SK-N-SH (cell line): Measurements from ENCODE around the gene GLIPR1L1. TPM values are rescaled to one million over a fixed set of nuclear protein-coding genes. Genes with fewer than 3 reads are reported as not detected.

Source experiments
- CTCF ChIA-PET: fragments of 300-600, 350-600 bp; formaldehyde crosslinking; extraction: SDS; loops from one replicate; lab custom pipeline; 2021; lab: Yijun Ruan, JAX
- POLR2A ChIA-PET: fragments of 350-600 bp; sonication (Branson Sonifier 250); formaldehyde crosslinking; extraction: SDS; loops from one replicate; lab custom pipeline; 2020; ENCODE audit warnings: antibody characterized with exemption, inconsistent platforms; lab: Yijun Ruan, JAX
- DNase-seq: peaks from one replicate; pipeline ENCODE4 v3.0.0; 2012
- H2AFZ ChIP-seq: fragments of 200-600 bp; sonication (generic); 2 replicates; pipeline ENCODE4 v1.8.1; 2016; ENCODE audit warnings: antibody characterized with exemption, mild to moderate bottlenecking, low read depth
- H3F3A ChIP-seq: fragments of 200-600 bp; sonication (generic); replicated peaks from 2 replicates; pipeline ENCODE3; 2016; ENCODE audit warnings: antibody characterized with exemption, mild to moderate bottlenecking; ENCODE audit not compliant: insufficient read depth
- H3K27ac ChIP-seq, 2 experiments: fragments of 200-500 bp in 1 of 2; fragments of 200-600 bp in 1 of 2; sonication (Bioruptor generic) in 1 of 2; sonication (generic), shearing (Covaris generic) in 1 of 2; 2 replicates each; pipeline versions ENCODE4 v1.5.1 to v1.6.1; 2014 to 2016; ENCODE audit warnings: low read depth in 2 of 2, inconsistent platforms in 1 of 2, low read length in 1 of 2, mild to moderate bottlenecking in 1 of 2, mixed read lengths in 1 of 2
- H3K27me3 ChIP-seq: fragments of 200-600 bp; sonication (generic), shearing (Covaris generic); 2 replicates; pipeline ENCODE4 v1.6.1; 2016; ENCODE audit warnings: mixed run types; ENCODE audit not compliant: insufficient read depth
- H3K36me3 ChIP-seq, 2 experiments: fragments of 200-500 bp in 1 of 2; fragments of 200-600 bp in 1 of 2; sonication (Bioruptor generic) in 1 of 2; sonication (generic) in 1 of 2; replicated peaks in 1 of 2; 2 replicates each; pipeline versions ENCODE3 to v1.5.1; 2014 to 2016; ENCODE audit warnings: low read length in 1 of 2, mild to moderate bottlenecking in 1 of 2; ENCODE audit not compliant: insufficient read depth in 2 of 2, control insufficient read depth in 1 of 2
- H3K4me1 ChIP-seq, 2 experiments: fragments of 200-500 bp in 1 of 2; fragments of 200-600 bp in 1 of 2; sonication (Bioruptor generic) in 1 of 2; sonication (generic), shearing (Covaris generic) in 1 of 2; 2 replicates each; pipeline versions ENCODE4 v1.5.1 to v1.6.1; 2014 to 2016; ENCODE audit warnings: low read depth in 1 of 2, low read length in 1 of 2, mixed run types in 1 of 2; ENCODE audit not compliant: insufficient read depth in 2 of 2, control insufficient read depth in 1 of 2
- H3K4me2 ChIP-seq: fragments of 200-600 bp; sonication (generic), shearing (Covaris generic); 2 replicates; pipeline ENCODE4 v1.6.1; 2017; ENCODE audit warnings: mixed run types
- H3K4me3 ChIP-seq, 2 experiments: fragments of 200-500 bp in 1 of 2; fragments of 200-600 bp in 1 of 2; sonication (Bioruptor generic) in 1 of 2; sonication (generic), shearing (Covaris generic) in 1 of 2; 2 replicates each; pipeline versions ENCODE4 v1.5.1 to v1.8.1; 2014 to 2016; ENCODE audit warnings: low read depth in 2 of 2, inconsistent platforms in 1 of 2, low read length in 1 of 2, mild to moderate bottlenecking in 1 of 2, mixed read lengths in 1 of 2, moderate library complexity in 1 of 2
- H3K79me2 ChIP-seq: fragments of 200-600 bp; sonication (generic); 2 replicates; pipeline ENCODE4 v1.8.1; 2017; ENCODE audit warnings: mild to moderate bottlenecking; ENCODE audit not compliant: insufficient read depth
- H3K9ac ChIP-seq: fragments of 200-600 bp; sonication (generic); 2 replicates; pipeline ENCODE4 v1.6.1; 2017; ENCODE audit warnings: mixed run types
- H3K9me2 ChIP-seq: fragments of 200-600 bp; sonication (generic); 2 replicates; pipeline ENCODE4 v1.6.1; 2017; ENCODE audit warnings: mixed run types
- H3K9me3 ChIP-seq: fragments of 200-600 bp; sonication (generic); 2 replicates; pipeline ENCODE4 v1.6.1; 2017; ENCODE audit warnings: mixed run types, mild to moderate bottlenecking, moderate library complexity
- H4K20me1 ChIP-seq: fragments of 200-600 bp; sonication (generic); 2 replicates; pipeline ENCODE4 v1.6.1; 2017; ENCODE audit warnings: mild to moderate bottlenecking, mixed run types; ENCODE audit not compliant: insufficient read depth
- EP300 ChIP-seq, 2 experiments: IDR thresholded peaks; 2 replicates each; pipeline versions ENCODE4 v1.4.0 to v1.6.1; 2012; ENCODE audit warnings: borderline replicate concordance in 1 of 2, low read depth in 1 of 2, low read length in 1 of 2
- FOSL2 ChIP-seq: IDR thresholded peaks from 2 replicates; pipeline ENCODE4 v1.4.0; 2012; ENCODE audit warnings: low read depth, mild to moderate bottlenecking, moderate library complexity, borderline replicate concordance
- GABPA ChIP-seq: IDR thresholded peaks from 2 replicates; pipeline ENCODE4 v1.4.0; 2012; ENCODE audit warnings: low read depth, mild to moderate bottlenecking
- MXI1 ChIP-seq: IDR thresholded peaks from 2 replicates; pipeline ENCODE4 v1.6.1; 2012; ENCODE audit warnings: mild to moderate bottlenecking, low read depth, low read length, improper control_type of control experiment
- NFIC ChIP-seq: IDR thresholded peaks from 2 replicates; pipeline ENCODE4 v1.4.0; 2012; ENCODE audit warnings: borderline replicate concordance
- RCOR1 ChIP-seq: fragments of 150-350 bp; IDR thresholded peaks from 2 replicates; pipeline ENCODE4 v1.6.1; 2017; ENCODE audit warnings: antibody characterized with exemption, low read length
- RFX5 ChIP-seq: IDR thresholded peaks from 2 replicates; pipeline ENCODE4 v1.6.1; 2012; ENCODE audit warnings: mild to moderate bottlenecking, improper control_type of control experiment, low read length
- WGBS: methylation state at CpG from one replicate; pipeline ENCODE4 v1.1.6; 2017; ENCODE audit warnings: low lambda C conversion rate; 5-methylcytosine and 5-hydroxymethylcytosine counted together
- polyA plus RNA-seq, 3 experiments: library from polyadenylated mRNA; depleted of rRNA; stranded (reverse); fragments of >200 nt; gene quantifications; 2 replicates each; pipeline ENCODE4 v1.2.3, GENCODE V29; 2012
- TF ChIP-seq, protein P1 (sequence below): IDR thresholded peaks from 2 replicates; pipeline ENCODE4 v1.4.0; 2012; ENCODE audit warnings: low read depth, borderline replicate concordance
- TF ChIP-seq, protein P2 (sequence below): fragments of 200-600 bp; sonication (generic); IDR thresholded peaks from 2 replicates; pipeline ENCODE4 v1.6.1; 2017; ENCODE audit warnings: antibody characterized with exemption, mild to moderate bottlenecking, moderate library complexity
- TF ChIP-seq, protein P3 (sequence below): IDR thresholded peaks from 2 replicates; pipeline ENCODE4 v1.4.0; 2012; ENCODE audit warnings: low read depth
- TF ChIP-seq, protein P4 (sequence below): IDR thresholded peaks from 2 replicates; pipeline ENCODE4 v1.6.1; 2012; ENCODE audit warnings: mild to moderate bottlenecking, low read depth, low read length, moderate library complexity
- TF ChIP-seq, protein P5 (sequence below): IDR thresholded peaks from 2 replicates; pipeline ENCODE4 v1.4.0; 2012; ENCODE audit warnings: low read depth, borderline replicate concordance
- TF ChIP-seq, protein P6 (sequence below): fragments of 150-350 bp; IDR thresholded peaks from 2 replicates; pipeline ENCODE4 v1.6.1; 2017; ENCODE audit warnings: antibody characterized with exemption, low read length, low read depth, borderline replicate concordance
- TF ChIP-seq, protein P7 (sequence below): IDR thresholded peaks from 2 replicates; pipeline ENCODE4; 2012

GLIPR1L1 gene
- polyA plus RNA-seq, 1 of the 3 experiments (the other 2 are of a cell fraction): not detected

DNA sequence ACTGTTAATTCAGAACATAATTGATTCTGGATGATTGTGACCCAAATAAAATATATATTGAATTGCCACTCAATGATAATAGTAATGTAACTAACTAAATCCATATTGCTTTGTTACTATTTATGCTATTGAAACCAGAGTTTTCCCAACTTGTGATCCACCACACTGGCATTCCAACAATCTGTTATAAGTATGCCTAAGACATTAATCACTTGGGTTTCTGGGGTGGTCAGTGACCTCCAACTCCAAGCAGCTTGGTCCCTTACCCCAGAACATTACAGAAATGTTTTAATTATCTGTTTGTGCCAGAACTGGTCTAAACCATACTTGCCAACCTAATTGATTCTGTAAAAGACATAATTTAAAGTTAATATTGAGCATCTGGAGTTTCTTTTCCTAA lies 19.0 kb upstream of the GLIPR1L1 start (continued):
- TF ChIP-seq, protein P1, sequence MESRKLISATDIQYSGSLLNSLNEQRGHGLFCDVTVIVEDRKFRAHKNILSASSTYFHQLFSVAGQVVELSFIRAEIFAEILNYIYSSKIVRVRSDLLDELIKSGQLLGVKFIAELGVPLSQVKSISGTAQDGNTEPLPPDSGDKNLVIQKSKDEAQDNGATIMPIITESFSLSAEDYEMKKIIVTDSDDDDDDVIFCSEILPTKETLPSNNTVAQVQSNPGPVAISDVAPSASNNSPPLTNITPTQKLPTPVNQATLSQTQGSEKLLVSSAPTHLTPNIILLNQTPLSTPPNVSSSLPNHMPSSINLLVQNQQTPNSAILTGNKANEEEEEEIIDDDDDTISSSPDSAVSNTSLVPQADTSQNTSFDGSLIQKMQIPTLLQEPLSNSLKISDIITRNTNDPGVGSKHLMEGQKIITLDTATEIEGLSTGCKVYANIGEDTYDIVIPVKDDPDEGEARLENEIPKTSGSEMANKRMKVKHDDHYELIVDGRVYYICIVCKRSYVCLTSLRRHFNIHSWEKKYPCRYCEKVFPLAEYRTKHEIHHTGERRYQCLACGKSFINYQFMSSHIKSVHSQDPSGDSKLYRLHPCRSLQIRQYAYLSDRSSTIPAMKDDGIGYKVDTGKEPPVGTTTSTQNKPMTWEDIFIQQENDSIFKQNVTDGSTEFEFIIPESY: no peak
- TF ChIP-seq RCOR1 (no peak), NFIC (peak; percentile 19; the same call in 1 of the 2 replicates), EP300 (IDR thresholded peaks at IDR 0.05; ENCODE audit: borderline replicate concordance in 1 of 2, low read depth in 1 of 2, low read length in 1 of 2) (peak in 1 of 2 experiments; percentile 48; a peak in 1 of 4 replicates), RFX5 (no peak), GABPA (no peak), FOSL2 (peak; percentile 69)
- TF ChIP-seq, protein P2, sequence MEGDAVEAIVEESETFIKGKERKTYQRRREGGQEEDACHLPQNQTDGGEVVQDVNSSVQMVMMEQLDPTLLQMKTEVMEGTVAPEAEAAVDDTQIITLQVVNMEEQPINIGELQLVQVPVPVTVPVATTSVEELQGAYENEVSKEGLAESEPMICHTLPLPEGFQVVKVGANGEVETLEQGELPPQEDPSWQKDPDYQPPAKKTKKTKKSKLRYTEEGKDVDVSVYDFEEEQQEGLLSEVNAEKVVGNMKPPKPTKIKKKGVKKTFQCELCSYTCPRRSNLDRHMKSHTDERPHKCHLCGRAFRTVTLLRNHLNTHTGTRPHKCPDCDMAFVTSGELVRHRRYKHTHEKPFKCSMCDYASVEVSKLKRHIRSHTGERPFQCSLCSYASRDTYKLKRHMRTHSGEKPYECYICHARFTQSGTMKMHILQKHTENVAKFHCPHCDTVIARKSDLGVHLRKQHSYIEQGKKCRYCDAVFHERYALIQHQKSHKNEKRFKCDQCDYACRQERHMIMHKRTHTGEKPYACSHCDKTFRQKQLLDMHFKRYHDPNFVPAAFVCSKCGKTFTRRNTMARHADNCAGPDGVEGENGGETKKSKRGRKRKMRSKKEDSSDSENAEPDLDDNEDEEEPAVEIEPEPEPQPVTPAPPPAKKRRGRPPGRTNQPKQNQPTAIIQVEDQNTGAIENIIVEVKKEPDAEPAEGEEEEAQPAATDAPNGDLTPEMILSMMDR: no peak
- TF ChIP-seq, protein P3, sequence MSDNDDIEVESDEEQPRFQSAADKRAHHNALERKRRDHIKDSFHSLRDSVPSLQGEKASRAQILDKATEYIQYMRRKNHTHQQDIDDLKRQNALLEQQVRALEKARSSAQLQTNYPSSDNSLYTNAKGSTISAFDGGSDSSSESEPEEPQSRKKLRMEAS: no peak
- TF ChIP-seq, protein P4, sequence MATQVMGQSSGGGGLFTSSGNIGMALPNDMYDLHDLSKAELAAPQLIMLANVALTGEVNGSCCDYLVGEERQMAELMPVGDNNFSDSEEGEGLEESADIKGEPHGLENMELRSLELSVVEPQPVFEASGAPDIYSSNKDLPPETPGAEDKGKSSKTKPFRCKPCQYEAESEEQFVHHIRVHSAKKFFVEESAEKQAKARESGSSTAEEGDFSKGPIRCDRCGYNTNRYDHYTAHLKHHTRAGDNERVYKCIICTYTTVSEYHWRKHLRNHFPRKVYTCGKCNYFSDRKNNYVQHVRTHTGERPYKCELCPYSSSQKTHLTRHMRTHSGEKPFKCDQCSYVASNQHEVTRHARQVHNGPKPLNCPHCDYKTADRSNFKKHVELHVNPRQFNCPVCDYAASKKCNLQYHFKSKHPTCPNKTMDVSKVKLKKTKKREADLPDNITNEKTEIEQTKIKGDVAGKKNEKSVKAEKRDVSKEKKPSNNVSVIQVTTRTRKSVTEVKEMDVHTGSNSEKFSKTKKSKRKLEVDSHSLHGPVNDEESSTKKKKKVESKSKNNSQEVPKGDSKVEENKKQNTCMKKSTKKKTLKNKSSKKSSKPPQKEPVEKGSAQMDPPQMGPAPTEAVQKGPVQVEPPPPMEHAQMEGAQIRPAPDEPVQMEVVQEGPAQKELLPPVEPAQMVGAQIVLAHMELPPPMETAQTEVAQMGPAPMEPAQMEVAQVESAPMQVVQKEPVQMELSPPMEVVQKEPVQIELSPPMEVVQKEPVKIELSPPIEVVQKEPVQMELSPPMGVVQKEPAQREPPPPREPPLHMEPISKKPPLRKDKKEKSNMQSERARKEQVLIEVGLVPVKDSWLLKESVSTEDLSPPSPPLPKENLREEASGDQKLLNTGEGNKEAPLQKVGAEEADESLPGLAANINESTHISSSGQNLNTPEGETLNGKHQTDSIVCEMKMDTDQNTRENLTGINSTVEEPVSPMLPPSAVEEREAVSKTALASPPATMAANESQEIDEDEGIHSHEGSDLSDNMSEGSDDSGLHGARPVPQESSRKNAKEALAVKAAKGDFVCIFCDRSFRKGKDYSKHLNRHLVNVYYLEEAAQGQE: no peak
- TF ChIP-seq, protein P5, sequence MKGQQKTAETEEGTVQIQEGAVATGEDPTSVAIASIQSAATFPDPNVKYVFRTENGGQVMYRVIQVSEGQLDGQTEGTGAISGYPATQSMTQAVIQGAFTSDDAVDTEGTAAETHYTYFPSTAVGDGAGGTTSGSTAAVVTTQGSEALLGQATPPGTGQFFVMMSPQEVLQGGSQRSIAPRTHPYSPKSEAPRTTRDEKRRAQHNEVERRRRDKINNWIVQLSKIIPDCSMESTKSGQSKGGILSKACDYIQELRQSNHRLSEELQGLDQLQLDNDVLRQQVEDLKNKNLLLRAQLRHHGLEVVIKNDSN: no peak
- TF ChIP-seq, all 33 proteins: peak for 8

DNA sequence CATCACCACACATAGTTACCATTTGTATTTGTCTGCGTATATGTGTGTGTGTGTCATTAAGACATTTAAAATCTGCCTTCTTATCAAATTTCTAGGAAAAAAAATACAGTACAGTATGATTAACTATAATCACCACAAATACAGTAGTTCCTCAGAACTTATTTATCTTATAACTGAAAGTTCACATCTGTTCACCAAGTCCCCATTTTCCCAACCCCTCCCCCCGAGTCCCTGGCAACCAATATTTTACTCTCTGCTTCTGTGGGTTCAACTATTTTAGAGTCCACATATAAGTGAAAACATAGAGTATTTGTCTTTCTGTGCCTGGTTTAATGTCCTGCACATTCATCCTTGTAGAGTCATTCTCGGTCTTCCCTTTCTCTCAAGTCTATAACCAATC lies 16.7 kb upstream of the GLIPR1L1 start:
- Histone ChIP-seq H4K20me1 (no peaks in the 10 kb centered on the region), H3K79me2 (no peaks in the 10 kb centered on the region), H3K9ac (no peak overlapping the region), H2AFZ (no peak overlapping the region), H3K27ac (no peak overlapping the region), H3K36me3 (peaks cover 0 to 3% of the 10 kb centered on the region in 2 experiments), H3K9me3 (no peaks in the 10 kb centered on the region), H3K4me1 (peaks cover 0 to 13% of the 10 kb centered on the region in 2 experiments; a peak in 2 of 4 replicates), H3K9me2 (no peaks in the 10 kb centered on the region), H3F3A (no peaks in the 10 kb centered on the region), H3K27me3 (no peaks in the 10 kb centered on the region), H3K4me3 (no peak overlapping the region), H3K4me2 (no peak overlapping the region)
- no peak for DNase-seq
- 89% methylated on average over 3 of the region's 3 CpGs for WGBS
- CTCF ChIA-PET: interaction anchor here (1.9 kb wide), 1 partner anchor 16 kb away, joined by 7 read pairs; the partner anchor contains the start of gene GLIPR1L1
- POLR2A ChIA-PET: interaction anchor here (0.5 kb wide), 1 partner anchor 131 kb away, joined by 3 read pairs; no protein-coding TSS in a partner anchor
- TF ChIP-seq, protein P6, sequence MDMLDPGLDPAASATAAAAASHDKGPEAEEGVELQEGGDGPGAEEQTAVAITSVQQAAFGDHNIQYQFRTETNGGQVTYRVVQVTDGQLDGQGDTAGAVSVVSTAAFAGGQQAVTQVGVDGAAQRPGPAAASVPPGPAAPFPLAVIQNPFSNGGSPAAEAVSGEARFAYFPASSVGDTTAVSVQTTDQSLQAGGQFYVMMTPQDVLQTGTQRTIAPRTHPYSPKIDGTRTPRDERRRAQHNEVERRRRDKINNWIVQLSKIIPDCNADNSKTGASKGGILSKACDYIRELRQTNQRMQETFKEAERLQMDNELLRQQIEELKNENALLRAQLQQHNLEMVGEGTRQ: no peak
- no peak for TF ChIP-seq MXI1
- TF ChIP-seq, protein P4: no peak
- TF ChIP-seq, protein P3: no peak
- TF ChIP-seq, protein P7, sequence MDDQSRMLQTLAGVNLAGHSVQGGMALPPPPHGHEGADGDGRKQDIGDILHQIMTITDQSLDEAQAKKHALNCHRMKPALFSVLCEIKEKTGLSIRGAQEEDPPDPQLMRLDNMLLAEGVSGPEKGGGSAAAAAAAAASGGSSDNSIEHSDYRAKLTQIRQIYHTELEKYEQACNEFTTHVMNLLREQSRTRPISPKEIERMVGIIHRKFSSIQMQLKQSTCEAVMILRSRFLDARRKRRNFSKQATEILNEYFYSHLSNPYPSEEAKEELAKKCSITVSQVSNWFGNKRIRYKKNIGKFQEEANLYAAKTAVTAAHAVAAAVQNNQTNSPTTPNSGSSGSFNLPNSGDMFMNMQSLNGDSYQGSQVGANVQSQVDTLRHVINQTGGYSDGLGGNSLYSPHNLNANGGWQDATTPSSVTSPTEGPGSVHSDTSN: no peak
